ENCODE measurements around the gene DPYSL5. TPM values are rescaled to one million over a fixed set of nuclear protein-coding genes. Genes with fewer than 3 reads are reported as not detected.

The DPYSL5 gene
- total and polyA plus RNA-seq, 4 donors = not detected

DNA sequence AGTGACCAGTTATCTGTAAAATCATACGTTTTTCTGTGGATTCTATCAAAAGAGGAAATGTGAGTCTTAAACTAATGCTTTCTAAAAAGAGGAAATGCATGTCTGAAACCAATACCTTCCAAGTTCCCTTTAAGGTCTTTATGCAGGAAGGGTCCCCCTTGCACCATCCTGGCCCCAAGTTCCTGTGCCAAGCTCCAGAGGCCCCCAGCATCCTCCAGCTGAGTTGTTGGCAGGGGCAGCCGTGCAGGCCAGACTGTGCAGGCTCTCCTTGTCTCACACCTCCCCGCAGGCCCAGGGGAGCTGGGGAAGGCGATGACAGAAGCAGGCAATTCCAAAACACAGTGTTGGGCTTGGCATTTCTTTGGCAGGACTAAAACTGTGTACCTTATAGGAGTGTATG is 39.2 kb downstream of the DPYSL5 start:
- 70% methylated on average over 4 of the region's 4 CpGs for WGBS
- H3K4me3 ChIP-seq (ENCODE audit: low read depth in 1 of 3, low read length in 3 of 3) = no peak overlapping the region
- H3K4me1 ChIP-seq (ENCODE audit: control insufficient read depth in 4 of 4, insufficient read depth in 4 of 4, low read length in 3 of 4) = no peaks in the 10 kb centered on the region
- H3K36me3 ChIP-seq (ENCODE audit: control insufficient read depth in 4 of 4, insufficient read depth in 3 of 4, low read depth in 1 of 4, low read length in 3 of 4) = no peaks in the 10 kb centered on the region
- no peaks in the 10 kb centered on the region for H3K27me3 ChIP-seq (ENCODE audit: control insufficient read depth in 4 of 4, insufficient read depth in 4 of 4, low read length in 3 of 4)
- no peak overlapping the region for H3K9ac ChIP-seq (ENCODE audit: low read depth in 1 of 2, low read length in 2 of 2)
- no peak overlapping the region for H3K27ac ChIP-seq (ENCODE audit: low read depth in 1 of 2, low read length in 2 of 2)
- no peak for DNase-seq (ENCODE audit: low spot score)
- TF ChIP-seq FOXA2 (IDR thresholded peaks at IDR 0.05) (no peak), HNF4G (IDR thresholded peaks at IDR 0.05) (no peak), ZBTB33 (IDR thresholded peaks at IDR 0.05) (no peak), TAF1 (conservative IDR thresholded peaks at IDR 0.05) (no peak), REST (IDR thresholded peaks at IDR 0.05) (no peak), SP1 (IDR thresholded peaks at IDR 0.05) (no peak), RAD21 (IDR thresholded peaks at IDR 0.05) (no peak)
- TF ChIP-seq, protein P1, sequence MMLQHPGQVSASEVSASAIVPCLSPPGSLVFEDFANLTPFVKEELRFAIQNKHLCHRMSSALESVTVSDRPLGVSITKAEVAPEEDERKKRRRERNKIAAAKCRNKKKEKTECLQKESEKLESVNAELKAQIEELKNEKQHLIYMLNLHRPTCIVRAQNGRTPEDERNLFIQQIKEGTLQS (IDR thresholded peaks at IDR 0.05) = no peak
- H3K9me3 ChIP-seq (ENCODE audit: control insufficient read depth in 4 of 4, low read length in 3 of 4) = no peaks in the 10 kb centered on the region

DNA sequence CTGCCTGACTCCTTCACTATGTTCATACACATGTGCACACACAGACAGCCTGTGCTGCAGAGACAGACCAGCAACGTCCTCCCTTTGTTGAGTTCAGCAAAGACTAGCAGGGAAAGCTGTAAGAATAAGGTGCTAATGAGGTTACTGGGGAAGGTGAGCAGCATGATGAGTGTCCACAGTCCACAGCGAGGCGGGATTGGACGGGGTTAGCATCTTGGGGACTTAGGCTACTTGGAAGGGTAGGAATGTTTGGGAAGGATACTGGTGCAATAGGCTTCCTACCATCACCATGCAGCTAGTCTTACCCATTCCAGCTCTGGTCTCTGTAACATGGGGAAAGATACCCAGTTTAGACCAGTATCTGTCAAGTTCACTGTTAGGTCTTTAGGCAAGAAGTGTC is 41.9 kb downstream of the DPYSL5 start:
- H3K27me3 ChIP-seq (ENCODE audit: control insufficient read depth in 4 of 4, insufficient read depth in 4 of 4, low read length in 3 of 4) = no peaks in the 10 kb centered on the region
- peaks cover 0 to 3% (median 0%) of the 10 kb centered on the region in 4 donors for H3K9me3 ChIP-seq (ENCODE audit: control insufficient read depth in 4 of 4, low read length in 3 of 4)
- TF ChIP-seq, protein P1 (IDR thresholded peaks at IDR 0.05) = no peak
- TF ChIP-seq EGR1 (IDR thresholded peaks at IDR 0.05; ENCODE audit: low read depth in 2 of 2) (no peak), MAX (IDR thresholded peaks at IDR 0.05) (no peak), FOXA1 (IDR thresholded peaks at IDR 0.05) (no peak)
- TF ChIP-seq, protein P2, sequence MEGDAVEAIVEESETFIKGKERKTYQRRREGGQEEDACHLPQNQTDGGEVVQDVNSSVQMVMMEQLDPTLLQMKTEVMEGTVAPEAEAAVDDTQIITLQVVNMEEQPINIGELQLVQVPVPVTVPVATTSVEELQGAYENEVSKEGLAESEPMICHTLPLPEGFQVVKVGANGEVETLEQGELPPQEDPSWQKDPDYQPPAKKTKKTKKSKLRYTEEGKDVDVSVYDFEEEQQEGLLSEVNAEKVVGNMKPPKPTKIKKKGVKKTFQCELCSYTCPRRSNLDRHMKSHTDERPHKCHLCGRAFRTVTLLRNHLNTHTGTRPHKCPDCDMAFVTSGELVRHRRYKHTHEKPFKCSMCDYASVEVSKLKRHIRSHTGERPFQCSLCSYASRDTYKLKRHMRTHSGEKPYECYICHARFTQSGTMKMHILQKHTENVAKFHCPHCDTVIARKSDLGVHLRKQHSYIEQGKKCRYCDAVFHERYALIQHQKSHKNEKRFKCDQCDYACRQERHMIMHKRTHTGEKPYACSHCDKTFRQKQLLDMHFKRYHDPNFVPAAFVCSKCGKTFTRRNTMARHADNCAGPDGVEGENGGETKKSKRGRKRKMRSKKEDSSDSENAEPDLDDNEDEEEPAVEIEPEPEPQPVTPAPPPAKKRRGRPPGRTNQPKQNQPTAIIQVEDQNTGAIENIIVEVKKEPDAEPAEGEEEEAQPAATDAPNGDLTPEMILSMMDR (IDR thresholded peaks at IDR 0.05; ENCODE audit: low read depth, low read length, missing input control) = no peak
- no peak for DNase-seq (ENCODE audit: low spot score)
- H3K27ac ChIP-seq (ENCODE audit: low read depth in 1 of 2, low read length in 2 of 2) = no peak overlapping the region
- no peak overlapping the region for H3K9ac ChIP-seq (ENCODE audit: low read depth in 1 of 2, low read length in 2 of 2)
- H3K4me3 ChIP-seq (ENCODE audit: low read depth in 1 of 3, low read length in 3 of 3) = no peak overlapping the region
- H3K36me3 ChIP-seq (ENCODE audit: control insufficient read depth in 4 of 4, insufficient read depth in 3 of 4, low read depth in 1 of 4, low read length in 3 of 4) = no peaks in the 10 kb centered on the region
- H3K4me1 ChIP-seq (ENCODE audit: control insufficient read depth in 4 of 4, insufficient read depth in 4 of 4, low read length in 3 of 4) = no peaks in the 10 kb centered on the region
- 92% methylated on average over 4 of the region's 4 CpGs for WGBS

Data from liver (tissue), 9 donors.